ENCODE data around the gene JSRP1.

DNA sequence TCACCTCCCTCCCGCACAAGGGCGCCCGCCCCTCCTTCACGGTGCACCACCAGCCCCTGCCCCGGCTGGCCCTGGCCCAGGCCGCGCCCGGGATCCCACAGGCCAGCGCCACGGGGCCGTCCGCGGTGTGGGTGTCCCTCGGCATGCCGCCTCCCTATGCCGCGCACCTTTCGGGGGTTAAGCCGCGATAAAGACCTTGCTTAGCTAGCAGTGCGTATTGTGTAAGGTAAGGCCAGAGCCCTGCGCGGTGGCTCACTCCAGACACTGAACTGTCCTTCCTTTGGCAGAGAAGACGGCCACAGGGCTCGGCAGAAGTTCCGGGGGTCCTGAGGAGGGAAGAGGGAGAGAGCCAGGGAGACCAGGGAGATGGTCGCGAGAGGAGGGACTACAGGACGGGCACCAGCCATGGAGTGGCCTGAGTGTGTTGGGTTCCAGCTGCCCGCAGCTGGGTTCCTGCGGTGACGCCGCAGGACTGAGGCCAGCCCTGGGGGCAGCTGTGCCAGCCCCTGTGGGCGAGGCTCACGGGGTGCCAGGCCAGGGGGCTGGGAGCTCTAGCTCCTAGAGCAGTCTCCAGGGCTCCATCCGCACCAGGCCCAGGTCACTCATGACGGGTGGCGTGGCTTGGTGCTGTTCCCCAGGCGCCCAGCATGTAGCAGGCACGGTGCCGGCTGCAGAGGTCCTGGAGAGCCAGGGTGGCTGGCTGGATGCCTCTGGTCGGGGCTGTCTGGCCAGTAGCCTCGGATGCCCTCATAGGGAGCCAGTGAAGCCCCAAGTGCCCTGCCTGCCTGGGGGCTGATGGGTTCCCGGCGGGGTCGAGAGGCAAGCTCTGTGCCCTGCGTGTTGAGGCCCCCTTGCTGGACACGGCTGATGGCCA is 27.8 kb downstream of the JSRP1 start:
- TF ChIP-seq, protein P1, sequence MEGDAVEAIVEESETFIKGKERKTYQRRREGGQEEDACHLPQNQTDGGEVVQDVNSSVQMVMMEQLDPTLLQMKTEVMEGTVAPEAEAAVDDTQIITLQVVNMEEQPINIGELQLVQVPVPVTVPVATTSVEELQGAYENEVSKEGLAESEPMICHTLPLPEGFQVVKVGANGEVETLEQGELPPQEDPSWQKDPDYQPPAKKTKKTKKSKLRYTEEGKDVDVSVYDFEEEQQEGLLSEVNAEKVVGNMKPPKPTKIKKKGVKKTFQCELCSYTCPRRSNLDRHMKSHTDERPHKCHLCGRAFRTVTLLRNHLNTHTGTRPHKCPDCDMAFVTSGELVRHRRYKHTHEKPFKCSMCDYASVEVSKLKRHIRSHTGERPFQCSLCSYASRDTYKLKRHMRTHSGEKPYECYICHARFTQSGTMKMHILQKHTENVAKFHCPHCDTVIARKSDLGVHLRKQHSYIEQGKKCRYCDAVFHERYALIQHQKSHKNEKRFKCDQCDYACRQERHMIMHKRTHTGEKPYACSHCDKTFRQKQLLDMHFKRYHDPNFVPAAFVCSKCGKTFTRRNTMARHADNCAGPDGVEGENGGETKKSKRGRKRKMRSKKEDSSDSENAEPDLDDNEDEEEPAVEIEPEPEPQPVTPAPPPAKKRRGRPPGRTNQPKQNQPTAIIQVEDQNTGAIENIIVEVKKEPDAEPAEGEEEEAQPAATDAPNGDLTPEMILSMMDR (conservative IDR thresholded peaks at IDR 0.05; ENCODE audit: low read length), result no peak
- no peak for TF ChIP-seq EZH2phosphoT487 (IDR thresholded peaks at IDR 0.05; ENCODE audit: borderline replicate concordance, low read depth, low read length)
